NT2/D1 (cell line): ENCODE data around the gene LAYN.
A peak's percentile ranks its signal among the peaks of the same experiment; 100 is the strongest.

Experiments
- DNase-seq: peaks from one replicate; pipeline ENCODE4 v3.0.0-alpha.2; 2011; ENCODE audit warnings: low read depth, low spot score
- H3K27me3 ChIP-seq: 2 replicates; pipeline ENCODE4 v1.6.0; 2011; ENCODE audit warnings: mild to moderate bottlenecking; ENCODE audit not compliant: insufficient read length, insufficient read depth
- H3K36me3 ChIP-seq: 2 replicates; pipeline ENCODE4 v1.6.1; 2011; ENCODE audit warnings: mild to moderate bottlenecking, low read length, mixed read lengths; ENCODE audit not compliant: insufficient read depth, insufficient read length
- H3K4me1 ChIP-seq: 2 replicates; pipeline ENCODE4 v1.5.1; 2011; ENCODE audit not compliant: insufficient read depth, insufficient read length
- H3K4me3 ChIP-seq: 2 replicates; pipeline ENCODE4 v1.5.1; 2011; ENCODE audit warnings: low read depth; ENCODE audit not compliant: insufficient read length
- H3K9ac ChIP-seq: 2 replicates; pipeline ENCODE4 v1.6.0; 2011; ENCODE audit warnings: low read depth; ENCODE audit not compliant: insufficient read length
- H3K9me3 ChIP-seq: 2 replicates; pipeline ENCODE4 v1.5.1; 2011; ENCODE audit warnings: mild to moderate bottlenecking, low read length; ENCODE audit not compliant: insufficient read depth
- SUZ12 ChIP-seq: IDR thresholded peaks from 2 replicates; pipeline ENCODE4 v1.6.1; 2011; ENCODE audit not compliant: insufficient read length, insufficient read depth; ENCODE audit errors: extremely low read depth
- YY1 ChIP-seq: IDR thresholded peaks from 2 replicates; pipeline ENCODE4 v1.6.1; 2011; ENCODE audit not compliant: insufficient read length, insufficient read depth
- ZNF274 ChIP-seq: IDR thresholded peaks from 2 replicates; pipeline ENCODE4 v1.6.1; 2011; ENCODE audit warnings: mild to moderate bottlenecking, low read depth, low read length

The LAYN gene

DNA sequence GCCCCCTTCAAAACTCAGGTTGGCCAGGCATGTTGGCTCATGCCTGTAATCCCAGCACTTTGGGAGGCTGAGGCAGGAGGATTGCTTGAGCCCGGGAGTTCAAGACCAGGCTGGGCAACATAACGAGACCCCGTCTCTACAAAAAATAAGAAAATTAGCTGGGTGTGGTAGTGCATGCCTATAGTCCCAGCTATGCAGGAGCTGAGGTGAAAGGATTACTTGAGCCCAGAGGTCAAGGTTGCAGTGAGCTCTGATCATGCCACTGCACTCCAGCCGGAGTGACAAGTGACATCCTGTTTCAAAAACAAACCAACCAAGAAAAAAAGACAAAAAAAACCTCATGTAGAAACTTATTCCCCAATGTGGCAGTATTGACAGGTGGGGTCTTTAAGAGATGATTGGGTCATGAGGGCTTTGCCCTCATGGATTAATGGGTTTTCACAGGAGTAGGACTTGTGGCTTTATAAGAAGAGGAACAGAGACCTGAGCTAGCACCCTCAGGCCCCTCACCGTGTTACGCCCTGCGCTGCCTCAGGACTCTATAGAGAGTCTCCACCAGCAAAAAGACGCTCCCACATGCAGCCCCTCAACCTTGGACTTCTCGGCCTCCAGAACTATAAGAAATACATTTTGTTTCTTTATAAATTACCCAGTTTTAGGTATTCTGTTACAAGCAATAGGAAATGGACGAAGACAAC, 22.3 kb downstream of the LAYN start:
- no peak overlapping the region for H3K4me3 ChIP-seq
- H3K9ac ChIP-seq, result no peak overlapping the region
- TF ChIP-seq SUZ12 (no peak), ZNF274 (no peak), YY1 (no peak)
- H3K4me1 ChIP-seq, result no peaks in the 10 kb centered on the region
- peaks cover 7% of the 10 kb centered on the region for H3K36me3 ChIP-seq
- DNase-seq, result no peak
- H3K27me3 ChIP-seq, result no peaks in the 10 kb centered on the region
- no peaks in the 10 kb centered on the region for H3K9me3 ChIP-seq

DNA sequence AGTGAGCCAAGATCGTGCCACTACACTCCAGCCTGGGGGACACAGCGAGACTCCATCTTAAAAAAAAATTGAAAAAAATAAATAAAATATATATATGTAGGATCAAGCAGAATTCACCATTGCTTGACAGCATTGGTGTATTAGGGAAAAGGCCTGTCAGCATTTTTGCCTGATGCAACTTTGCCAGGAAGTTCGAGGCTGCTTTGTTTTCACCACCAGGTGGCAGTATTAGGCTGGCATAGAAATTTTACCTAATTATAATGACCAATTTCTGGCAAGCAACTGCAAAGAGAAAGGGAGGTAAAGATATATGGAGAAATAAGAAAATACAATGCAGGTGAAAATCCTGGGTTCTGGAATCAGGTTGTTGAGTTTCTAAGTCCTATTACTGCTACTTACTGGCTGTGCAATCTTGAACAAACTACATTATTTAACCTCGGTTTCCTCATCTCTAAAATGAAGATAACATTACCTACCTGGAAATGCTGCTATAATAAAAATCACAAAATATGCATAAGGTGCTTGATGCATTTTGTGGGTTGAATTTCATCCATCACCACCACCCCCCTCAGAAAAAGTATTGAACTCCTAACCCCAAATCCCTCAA, 24.7 kb downstream of the LAYN start:
- Histone ChIP-seq H3K27me3 (no peaks in the 10 kb centered on the region), H3K4me1 (no peaks in the 10 kb centered on the region), H3K9me3 (no peaks in the 10 kb centered on the region), H3K4me3 (no peak overlapping the region), H3K36me3 (no peaks in the 10 kb centered on the region), H3K9ac (no peak overlapping the region)
- DNase-seq, result peak; percentile 52
- TF ChIP-seq YY1 (no peak), SUZ12 (no peak), ZNF274 (no peak)

DNA sequence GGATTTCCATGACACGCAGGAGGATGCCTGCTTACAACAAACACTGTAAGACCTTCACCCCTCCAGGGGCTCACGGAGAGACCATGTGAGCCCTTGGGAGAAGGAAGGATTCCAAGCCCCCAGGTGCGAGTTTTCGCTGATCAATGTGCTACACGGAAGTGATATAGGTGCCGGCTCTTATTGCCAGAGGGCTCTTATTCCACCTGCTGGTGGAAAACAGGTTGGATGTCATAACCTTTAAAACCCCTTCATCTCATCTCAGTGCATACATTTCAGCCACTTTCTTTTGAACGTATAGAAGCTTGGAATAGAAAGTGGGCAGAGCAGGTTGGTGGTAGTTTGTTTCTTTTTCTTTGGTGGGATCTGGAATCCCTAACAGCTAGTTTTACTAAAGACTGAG, 25.8 kb downstream of the LAYN start:
- DNase-seq, result no peak
- Histone ChIP-seq H3K4me3 (no peak overlapping the region), H3K9me3 (no peaks in the 10 kb centered on the region), H3K36me3 (no peaks in the 10 kb centered on the region), H3K4me1 (no peaks in the 10 kb centered on the region), H3K27me3 (no peaks in the 10 kb centered on the region), H3K9ac (no peak overlapping the region)
- TF ChIP-seq ZNF274, result no peak
- no peak for TF ChIP-seq YY1
- no peak for TF ChIP-seq SUZ12

DNA sequence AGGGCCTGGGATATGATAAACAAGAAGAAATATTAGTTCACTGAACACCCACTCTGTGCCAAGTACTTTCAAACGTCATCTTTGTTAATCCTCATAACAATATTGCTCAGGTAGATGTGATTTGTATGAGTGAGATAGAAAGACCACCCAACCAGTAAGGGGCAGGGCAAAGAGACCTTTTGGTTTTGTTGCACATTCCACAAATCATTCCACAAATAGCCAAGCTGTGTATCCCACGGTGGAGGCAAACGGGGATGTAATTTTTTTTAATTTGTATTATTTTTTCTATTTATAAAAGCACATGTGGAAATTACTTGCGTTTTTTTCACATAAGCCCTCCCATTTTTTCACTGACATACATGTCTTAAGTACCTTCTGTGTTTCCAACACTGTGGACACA, 29.0 kb downstream of the LAYN start:
- no peak for DNase-seq
- Histone ChIP-seq H3K9ac (no peak overlapping the region), H3K4me1 (no peaks in the 10 kb centered on the region), H3K9me3 (no peaks in the 10 kb centered on the region), H3K36me3 (no peaks in the 10 kb centered on the region), H3K4me3 (no peak overlapping the region), H3K27me3 (no peaks in the 10 kb centered on the region)
- TF ChIP-seq SUZ12 (no peak), YY1 (no peak), ZNF274 (no peak)

DNA sequence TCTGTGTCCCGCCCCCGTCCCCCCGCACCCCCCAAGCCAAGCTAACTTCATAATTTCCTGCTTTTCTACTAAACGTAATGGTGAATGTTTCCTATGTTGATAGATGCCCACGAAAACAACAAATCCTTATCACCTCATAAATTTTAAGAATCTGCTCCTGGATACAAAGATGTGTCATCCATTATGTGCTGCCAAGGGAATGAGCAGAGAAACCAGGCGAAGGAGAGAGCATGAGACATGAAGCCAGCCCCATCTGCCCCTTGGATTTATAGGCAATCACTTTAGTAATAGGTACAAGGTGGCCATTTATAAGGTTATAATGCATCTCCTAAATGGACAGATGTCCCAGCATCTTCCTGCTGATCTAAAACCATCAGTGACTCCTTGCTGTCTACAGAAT, 30.3 kb downstream of the LAYN start:
- Histone ChIP-seq H3K9me3 (no peaks in the 10 kb centered on the region), H3K9ac (no peak overlapping the region), H3K36me3 (no peaks in the 10 kb centered on the region), H3K27me3 (no peaks in the 10 kb centered on the region), H3K4me3 (no peak overlapping the region), H3K4me1 (no peaks in the 10 kb centered on the region)
- DNase-seq, result no peak
- no peak for TF ChIP-seq YY1
- no peak for TF ChIP-seq ZNF274
- TF ChIP-seq SUZ12, result no peak

DNA sequence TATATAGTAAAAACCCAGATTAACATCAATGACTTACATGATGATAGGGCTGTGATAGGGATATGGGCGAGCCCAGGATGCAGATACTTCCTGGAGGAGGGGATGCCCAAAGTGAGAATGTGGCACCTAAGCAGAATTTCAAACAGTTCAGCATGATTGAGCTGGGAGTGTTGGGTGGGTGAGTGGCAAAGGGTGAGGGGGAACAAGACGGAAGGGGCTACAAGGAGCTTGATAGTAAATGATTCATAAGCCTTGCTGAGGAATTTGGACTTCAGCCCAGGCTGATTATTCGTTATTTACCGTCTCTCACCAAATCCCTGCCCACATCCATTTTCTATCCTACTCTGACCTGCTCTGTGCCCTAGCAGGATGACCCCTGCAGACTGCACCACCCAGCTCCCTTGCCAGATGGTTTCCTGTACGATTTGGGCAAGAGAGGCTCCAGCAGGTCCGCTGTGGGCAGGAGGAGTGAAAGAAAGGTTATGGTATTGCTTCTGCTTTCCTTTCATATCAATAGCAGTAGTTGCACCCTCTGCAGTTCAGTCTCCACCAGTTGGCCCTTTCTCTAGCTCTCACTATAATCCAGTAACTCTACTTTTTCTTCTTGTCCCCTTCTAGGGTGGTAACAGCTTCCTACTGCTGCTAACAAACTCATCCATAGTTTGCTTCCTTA, 31.4 kb downstream of the LAYN start:
- no peak for DNase-seq
- TF ChIP-seq SUZ12 (no peak), ZNF274 (no peak), YY1 (no peak)
- no peak overlapping the region for H3K9ac ChIP-seq
- H3K36me3 ChIP-seq, result no peaks in the 10 kb centered on the region
- H3K4me1 ChIP-seq, result no peaks in the 10 kb centered on the region
- H3K4me3 ChIP-seq, result no peak overlapping the region
- H3K27me3 ChIP-seq, result no peaks in the 10 kb centered on the region
- H3K9me3 ChIP-seq, result no peaks in the 10 kb centered on the region

DNA sequence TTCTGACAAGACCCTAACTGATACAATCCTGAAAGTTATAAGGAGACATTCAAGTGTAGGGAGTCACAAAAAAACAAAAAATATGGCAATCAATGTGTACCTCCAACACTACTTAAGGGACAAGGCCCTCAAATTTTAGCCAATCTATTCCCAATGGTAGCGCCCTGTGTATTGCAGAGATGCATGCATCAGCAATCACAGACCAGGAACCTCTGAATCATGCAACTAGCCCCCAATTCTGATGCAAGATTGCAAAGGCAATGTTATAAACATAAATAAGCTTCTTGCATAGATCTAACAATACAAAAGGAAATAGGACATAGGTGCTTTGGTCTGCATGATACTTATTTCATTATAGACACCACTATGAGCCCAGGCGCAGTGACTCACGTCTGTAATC, 32.1 kb downstream of the LAYN start:
- no peaks in the 10 kb centered on the region for H3K27me3 ChIP-seq
- TF ChIP-seq ZNF274 (no peak), SUZ12 (no peak), YY1 (no peak)
- H3K9me3 ChIP-seq, result no peaks in the 10 kb centered on the region
- no peaks in the 10 kb centered on the region for H3K36me3 ChIP-seq
- H3K9ac ChIP-seq, result no peak overlapping the region
- H3K4me3 ChIP-seq, result no peak overlapping the region
- DNase-seq, result no peak
- no peaks in the 10 kb centered on the region for H3K4me1 ChIP-seq
